ENCODE measurements around the gene SH3RF3.

The SH3RF3 gene

DNA sequence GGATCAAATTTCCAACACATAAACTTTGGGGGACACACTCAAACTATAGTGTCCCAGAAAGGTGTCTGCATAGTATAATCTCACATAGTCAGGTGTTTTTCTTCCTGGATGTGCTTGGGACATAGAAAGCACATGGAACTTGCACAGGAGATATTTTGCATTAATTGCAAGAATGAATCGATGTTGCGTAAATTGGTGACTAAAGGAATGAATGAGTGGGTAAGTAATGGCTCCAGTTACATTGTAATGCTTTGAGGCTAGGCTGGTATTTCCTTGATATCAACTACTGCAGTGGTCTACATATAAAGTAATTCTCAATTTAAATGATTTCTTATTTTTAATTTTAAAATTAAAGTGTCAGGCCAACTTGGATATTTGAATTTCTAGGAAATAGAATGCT lies 53.4 kb downstream of the SH3RF3 start:
- Histone ChIP-seq H3K4me3 (ENCODE audit: low read length in 2 of 2) (no peak overlapping the region), H2BK12ac (ENCODE audit: low read length) (no peak overlapping the region), H3K4me1 (ENCODE audit: control insufficient read depth in 2 of 2, insufficient read depth in 1 of 2, low read depth in 1 of 2, low read length in 2 of 2) (no peaks in the 10 kb centered on the region), H2AFZ (ENCODE audit: low read length) (no peak overlapping the region), H3K23ac (ENCODE audit: low read depth, low read length, poor library complexity) (no peak overlapping the region), H4K8ac (ENCODE audit: low read depth, low read length) (no peak overlapping the region), H2AK5ac (ENCODE audit: low read depth, low read length) (no peak overlapping the region), H3K9me3 (replicated peaks in 1 of 2; ENCODE audit: control insufficient read depth in 2 of 2, insufficient read depth in 1 of 2, low read depth in 1 of 2, low read length in 2 of 2) (peaks cover 2 to 3% of the 10 kb centered on the region in 2 donors), H2BK120ac (ENCODE audit: low read depth, low read length) (no peak overlapping the region), H3K14ac (ENCODE audit: low read length) (no peak overlapping the region), H4K91ac (ENCODE audit: low read depth, low read length, poor library complexity) (no peak overlapping the region), H3K36me3 (replicated peaks in 1 of 2; ENCODE audit: control insufficient read depth in 2 of 2, insufficient read depth in 2 of 2, low read length in 2 of 2) (no peaks in the 10 kb centered on the region), H3K79me1 (ENCODE audit: low read depth, low read length) (no peaks in the 10 kb centered on the region), H3K4me2 (ENCODE audit: insufficient read depth, low read length, poor library complexity, severe bottlenecking) (no peak overlapping the region), H3K9ac (ENCODE audit: low read depth, low read length, poor library complexity) (no peak overlapping the region), H3K4ac (ENCODE audit: low read length) (no peak overlapping the region), H2BK15ac (ENCODE audit: low read length) (no peak overlapping the region), H3K18ac (ENCODE audit: low read length) (no peak overlapping the region), H2BK5ac (ENCODE audit: low read length) (no peak overlapping the region), H3K27ac (replicated peaks; ENCODE audit: low read length) (no peak overlapping the region), H3K27me3 (ENCODE audit: control insufficient read depth in 3 of 3, insufficient read depth in 3 of 3, low read depth in 1 of 3, low read length in 3 of 3) (no peaks in the 10 kb centered on the region)
- no CpG with 5 or more reads among the region's 2 CpGs for WGBS, 2 donors (ENCODE audit: extremely low coverage in 2 of 2, insufficient read length in 2 of 2, insufficient replicate concordance in 1 of 2)
- DNase-seq (ENCODE audit: low spot score): no peak

DNA sequence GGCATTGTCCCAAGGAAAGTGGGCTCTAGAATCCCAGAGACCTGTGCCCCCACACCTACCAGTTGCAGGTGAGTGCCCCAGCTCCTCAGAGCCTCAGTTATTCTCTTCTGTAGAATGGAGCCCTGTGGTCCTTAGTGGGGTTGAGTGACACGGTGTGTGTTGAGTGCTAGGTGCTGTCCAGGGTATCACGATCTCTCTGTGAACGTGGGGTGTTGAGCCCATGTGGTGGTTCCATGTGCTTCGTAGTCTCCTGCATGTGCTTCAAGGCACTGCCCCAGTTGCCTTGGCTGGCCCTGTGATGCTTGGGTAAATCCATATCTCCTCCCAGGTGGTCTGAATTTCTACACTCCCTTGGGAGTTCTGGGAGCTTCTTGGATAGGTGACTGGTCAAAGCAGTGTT lies 54.9 kb downstream of the SH3RF3 start:
- Histone ChIP-seq H4K91ac (ENCODE audit: low read depth, low read length, poor library complexity) (no peak overlapping the region), H2AFZ (ENCODE audit: low read length) (no peak overlapping the region), H3K9me3 (replicated peaks in 1 of 2; ENCODE audit: control insufficient read depth in 2 of 2, insufficient read depth in 1 of 2, low read depth in 1 of 2, low read length in 2 of 2) (peaks cover 2 to 3% of the 10 kb centered on the region in 2 donors), H3K4me2 (ENCODE audit: insufficient read depth, low read length, poor library complexity, severe bottlenecking) (no peak overlapping the region), H4K8ac (ENCODE audit: low read depth, low read length) (no peak overlapping the region), H3K4ac (ENCODE audit: low read length) (no peak overlapping the region), H3K9ac (ENCODE audit: low read depth, low read length, poor library complexity) (no peak overlapping the region), H3K27ac (replicated peaks; ENCODE audit: low read length) (no peak overlapping the region), H2AK5ac (ENCODE audit: low read depth, low read length) (no peak overlapping the region), H3K4me1 (ENCODE audit: control insufficient read depth in 2 of 2, insufficient read depth in 1 of 2, low read depth in 1 of 2, low read length in 2 of 2) (no peaks in the 10 kb centered on the region), H3K23ac (ENCODE audit: low read depth, low read length, poor library complexity) (no peak overlapping the region), H3K18ac (ENCODE audit: low read length) (no peak overlapping the region), H3K27me3 (ENCODE audit: control insufficient read depth in 3 of 3, insufficient read depth in 3 of 3, low read depth in 1 of 3, low read length in 3 of 3) (no peaks in the 10 kb centered on the region), H2BK12ac (ENCODE audit: low read length) (no peak overlapping the region), H2BK5ac (ENCODE audit: low read length) (no peak overlapping the region), H2BK120ac (ENCODE audit: low read depth, low read length) (no peak overlapping the region), H3K36me3 (replicated peaks in 1 of 2; ENCODE audit: control insufficient read depth in 2 of 2, insufficient read depth in 2 of 2, low read length in 2 of 2) (no peaks in the 10 kb centered on the region), H2BK15ac (ENCODE audit: low read length) (no peak overlapping the region), H3K14ac (ENCODE audit: low read length) (no peak overlapping the region), H3K4me3 (ENCODE audit: low read length in 2 of 2) (no peak overlapping the region), H3K79me1 (ENCODE audit: low read depth, low read length) (no peaks in the 10 kb centered on the region)
- DNase-seq (ENCODE audit: low spot score): no peak
- no CpG with 5 or more reads among the region's 4 CpGs for WGBS, 2 donors (ENCODE audit: extremely low coverage in 2 of 2, insufficient read length in 2 of 2, insufficient replicate concordance in 1 of 2)

DNA sequence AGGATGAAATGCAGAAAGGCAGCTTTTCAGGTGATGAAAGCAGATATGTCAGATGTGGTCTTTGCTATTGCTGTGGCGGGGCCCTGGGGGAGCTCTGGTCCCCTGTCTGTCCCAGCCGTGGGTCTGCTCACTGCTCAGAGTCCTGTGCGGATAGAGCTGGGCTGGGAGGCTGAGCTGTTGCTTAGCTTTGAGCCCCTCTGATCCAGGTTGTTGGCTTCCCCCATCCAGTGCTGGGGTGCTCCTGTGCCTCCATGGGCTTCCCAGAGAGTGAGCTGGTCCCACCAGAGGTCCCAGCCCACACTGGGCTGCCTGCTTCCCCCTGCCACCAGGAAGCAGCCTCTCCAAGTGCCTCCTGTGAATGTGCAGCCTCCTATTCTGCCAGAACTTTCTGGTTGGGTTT lies 55.4 kb downstream of the SH3RF3 start:
- Histone ChIP-seq H2BK120ac (ENCODE audit: low read depth, low read length) (no peak overlapping the region), H3K36me3 (replicated peaks in 1 of 2; ENCODE audit: control insufficient read depth in 2 of 2, insufficient read depth in 2 of 2, low read length in 2 of 2) (no peaks in the 10 kb centered on the region), H2AFZ (ENCODE audit: low read length) (no peak overlapping the region), H3K4me1 (ENCODE audit: control insufficient read depth in 2 of 2, insufficient read depth in 1 of 2, low read depth in 1 of 2, low read length in 2 of 2) (no peaks in the 10 kb centered on the region), H2BK15ac (ENCODE audit: low read length) (no peak overlapping the region), H2AK5ac (ENCODE audit: low read depth, low read length) (no peak overlapping the region), H3K27ac (replicated peaks; ENCODE audit: low read length) (no peak overlapping the region), H3K79me1 (ENCODE audit: low read depth, low read length) (no peaks in the 10 kb centered on the region), H3K4ac (ENCODE audit: low read length) (no peak overlapping the region), H3K14ac (ENCODE audit: low read length) (no peak overlapping the region), H2BK5ac (ENCODE audit: low read length) (no peak overlapping the region), H4K91ac (ENCODE audit: low read depth, low read length, poor library complexity) (no peak overlapping the region), H3K4me2 (ENCODE audit: insufficient read depth, low read length, poor library complexity, severe bottlenecking) (no peak overlapping the region), H3K9ac (ENCODE audit: low read depth, low read length, poor library complexity) (no peak overlapping the region), H3K4me3 (ENCODE audit: low read length in 2 of 2) (no peak overlapping the region), H4K8ac (ENCODE audit: low read depth, low read length) (no peak overlapping the region), H2BK12ac (ENCODE audit: low read length) (no peak overlapping the region), H3K9me3 (replicated peaks in 1 of 2; ENCODE audit: control insufficient read depth in 2 of 2, insufficient read depth in 1 of 2, low read depth in 1 of 2, low read length in 2 of 2) (peaks cover 2 to 3% of the 10 kb centered on the region in 2 donors), H3K23ac (ENCODE audit: low read depth, low read length, poor library complexity) (no peak overlapping the region), H3K18ac (ENCODE audit: low read length) (no peak overlapping the region), H3K27me3 (ENCODE audit: control insufficient read depth in 3 of 3, insufficient read depth in 3 of 3, low read depth in 1 of 3, low read length in 3 of 3) (no peaks in the 10 kb centered on the region)
- no CpG with 5 or more reads among the region's 3 CpGs for WGBS, 2 donors (ENCODE audit: extremely low coverage in 2 of 2, insufficient read length in 2 of 2, insufficient replicate concordance in 1 of 2)
- DNase-seq (ENCODE audit: low spot score): no peak

DNA sequence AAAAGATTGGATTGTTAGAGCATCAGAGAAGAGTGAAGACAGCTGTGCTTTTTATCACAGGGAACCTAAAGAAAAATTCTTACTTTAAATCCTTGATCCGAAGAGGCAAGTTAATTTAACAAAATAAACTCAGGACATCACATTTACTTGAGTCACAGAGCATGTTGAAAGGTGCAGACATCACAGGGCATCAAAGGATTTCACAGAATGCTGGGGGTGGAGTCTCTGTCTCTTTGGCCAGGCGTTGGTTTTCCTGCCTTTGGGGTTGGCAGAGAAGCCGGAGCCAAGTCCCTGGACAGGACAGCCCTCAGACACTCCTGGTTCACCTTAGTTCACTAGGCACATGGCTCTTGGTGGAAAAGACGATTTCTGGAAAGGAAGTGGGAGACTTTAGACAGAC lies 56.3 kb downstream of the SH3RF3 start:
- Histone ChIP-seq H3K79me1 (ENCODE audit: low read depth, low read length) (no peaks in the 10 kb centered on the region), H3K4me3 (ENCODE audit: low read length in 2 of 2) (no peak overlapping the region), H2AK5ac (ENCODE audit: low read depth, low read length) (no peak overlapping the region), H2BK5ac (ENCODE audit: low read length) (no peak overlapping the region), H2BK120ac (ENCODE audit: low read depth, low read length) (no peak overlapping the region), H3K9me3 (replicated peaks in 1 of 2; ENCODE audit: control insufficient read depth in 2 of 2, insufficient read depth in 1 of 2, low read depth in 1 of 2, low read length in 2 of 2) (no peaks in the 10 kb centered on the region), H3K14ac (ENCODE audit: low read length) (no peak overlapping the region), H3K36me3 (replicated peaks in 1 of 2; ENCODE audit: control insufficient read depth in 2 of 2, insufficient read depth in 2 of 2, low read length in 2 of 2) (no peaks in the 10 kb centered on the region), H3K18ac (ENCODE audit: low read length) (no peak overlapping the region), H3K4ac (ENCODE audit: low read length) (no peak overlapping the region), H3K23ac (ENCODE audit: low read depth, low read length, poor library complexity) (no peak overlapping the region), H2BK12ac (ENCODE audit: low read length) (no peak overlapping the region), H3K27ac (replicated peaks; ENCODE audit: low read length) (no peak overlapping the region), H2AFZ (ENCODE audit: low read length) (no peak overlapping the region), H4K8ac (ENCODE audit: low read depth, low read length) (no peak overlapping the region), H3K4me2 (ENCODE audit: insufficient read depth, low read length, poor library complexity, severe bottlenecking) (no peak overlapping the region), H3K4me1 (ENCODE audit: control insufficient read depth in 2 of 2, insufficient read depth in 1 of 2, low read depth in 1 of 2, low read length in 2 of 2) (no peaks in the 10 kb centered on the region), H2BK15ac (ENCODE audit: low read length) (no peak overlapping the region), H4K91ac (ENCODE audit: low read depth, low read length, poor library complexity) (no peak overlapping the region), H3K9ac (ENCODE audit: low read depth, low read length, poor library complexity) (no peak overlapping the region), H3K27me3 (ENCODE audit: control insufficient read depth in 3 of 3, insufficient read depth in 3 of 3, low read depth in 1 of 3, low read length in 3 of 3) (no peaks in the 10 kb centered on the region)
- no CpG with 5 or more reads among the region's 4 CpGs for WGBS, 2 donors (ENCODE audit: extremely low coverage in 2 of 2, insufficient read length in 2 of 2, insufficient replicate concordance in 1 of 2)
- DNase-seq (ENCODE audit: low spot score): no peak
